Heart left ventricle (tissue), 16 donors: ENCODE data around the gene ETS2. TPM values are rescaled to one million over a fixed set of nuclear protein-coding genes. Genes with fewer than 3 reads are reported as not detected.

Source experiments
- ATAC-seq, 4 donors: fragments of 200-7000 bp; cut with Tn5 transposase; one replicate each; pipeline ENCODE4 v1.9.1; 2020 to 2022; ENCODE audit warnings: moderate library complexity in 4 of 4, mild to moderate bottlenecking in 3 of 4, moderate number of reproducible peaks in 1 of 4
- DNase-seq, 5 donors: peaks; one replicate each; pipeline ENCODE4 v3.0.0-alpha.2; 2020
- H3K27ac ChIP-seq, 12 donors: fragments of 200-600 bp; sonication (generic) in 4 of 12; one replicate each; pipeline versions ENCODE4 v1.5.0 to v1.8.0; 2016 to 2022; ENCODE audit warnings: mild to moderate bottlenecking in 2 of 12
- H3K27me3 ChIP-seq, 9 donors: fragments of 200-600 bp; sonication (generic) in 2 of 9; one replicate each; pipeline versions ENCODE4 v1.5.1 to v1.8.0; 2016 to 2022; ENCODE audit warnings: mild to moderate bottlenecking in 3 of 9
- H3K36me3 ChIP-seq, 9 donors: fragments of 200-600 bp; sonication (generic) in 2 of 9; one replicate each; pipeline versions ENCODE4 v1.5.0 to v1.8.0; 2018 to 2022; ENCODE audit warnings: mild to moderate bottlenecking in 2 of 9
- H3K4me1 ChIP-seq, 12 donors: fragments of 200-600 bp; sonication (generic) in 4 of 12; one replicate each; pipeline versions ENCODE4 v1.5.0 to v1.8.0; 2016 to 2022; ENCODE audit warnings: mild to moderate bottlenecking in 3 of 12
- H3K4me3 ChIP-seq, 12 donors: fragments of 200-600 bp; sonication (generic) in 4 of 12; one replicate each; pipeline versions ENCODE4 v1.5.0 to v1.8.0; 2017 to 2022; ENCODE audit warnings: mild to moderate bottlenecking in 9 of 12, moderate library complexity in 4 of 12
- H3K9me3 ChIP-seq, 12 donors: fragments of 200-600 bp; sonication (generic) in 4 of 12; one replicate each; pipeline versions ENCODE4 v1.5.0 to v1.8.0; 2016 to 2022; ENCODE audit warnings: mild to moderate bottlenecking in 1 of 12
- CTCF ChIP-seq, 12 donors: fragments of 200-600 bp; sonication (generic) in 4 of 12; IDR thresholded peaks; one replicate each; pipeline versions ENCODE4 v1.5.0 to v1.8.0; 2018 to 2022; ENCODE audit warnings: antibody characterized with exemption in 12 of 12, mild to moderate bottlenecking in 5 of 12
- POLR2A ChIP-seq, 2 donors: fragments of 450-650 bp; IDR thresholded peaks; one replicate each; pipeline ENCODE4 v1.6.1; 2017; ENCODE audit warnings: antibody characterized with exemption in 2 of 2, mild to moderate bottlenecking in 2 of 2, moderate library complexity in 2 of 2
- WGBS, 4 donors: extraction: QIAGEN DNeasy Blood & Tissue Kit in 2 of 4; methylation state at CpG; one replicate each; pipeline versions ENCODE4 v1.1.5 to v1.1.7; 2013 to 2018; 5-methylcytosine and 5-hydroxymethylcytosine counted together
- intact Hi-C, 10 donors: fragments of 100-400 bp; cut with DNase I; formaldehyde crosslinking; loops; one replicate each; pipeline versions ENCODE4 v1.11.1 to v1.14.2; 2022
- polyA plus RNA-seq, 2 donors: library from polyadenylated mRNA; stranded (reverse); fragments of 200-250 nt; gene quantifications; one replicate each; pipeline ENCODE4 v1.2.3, GENCODE V29; 2013
- total RNA-seq, 9 donors: library from RNA; depleted of rRNA in 2 of 9; stranded (reverse); fragments of >200 nt in 2 of 9; fragmentation: NEBNext Ultra II Directional in 3 of 9; extraction: Animal tissue kit (Norgen Biotek cat#: 25700) in 3 of 9; gene quantifications; one replicate each; pipeline versions ENCODE4 v1.1.0 to v1.2.4, GENCODE V29; 2016 to 2023
- donor health status: ischemic (EF 13 %, LVEDD 7.1; RV severe dilation, severe dysfunction).
- donor health status: healthy with polysubstance abuse.
- donor health status: DM: no; HTN: yes; CAD: no.
- donor health status: DM: no; HTN: no; CAD: no.
- donor health status: ischemic (EF 25% LVEDD 6.9; RV normal size, moderate dysfunction).
- donor health status: ischemic (EF 25% LVEDD 5.7; RV mildly dilated, moderate dysfunction).
- donor health status: healthy.
- donor health status: DM: yes; HTN: yes; CAD: no.
- donor health status: ischemic (EF 35%, LVEDD 5.7; RV mildly dilated, moderate dysfunction).
- donor health status: nonischemic (EF 11% LVEDD 7.7; RV severe dilation, severe dysfunction).
- donor health status: DM: yes; HTN: yes; CAD: no.
- donor health status: PGD.
- donor health status: ischemic (EF 29% LVEDD 5.4; RV normal size, mild dysfunction).
- donor health status: nonischemic (EF 23%, LVEDD 6.1; RV moderate dilation, normal function).

ETS2 gene
- total and polyA plus RNA-seq, 11 donors = 19.0 to 92.7 (median 41.0) TPM

GRCh38 chr21:38811257-38811656, 5.5 kb downstream of the ETS2 start:
- ATAC-seq (no peak), DNase-seq (no peak)
- WGBS, 4 donors = 61 to 64% (median 63%) methylated on average over 8 of the region's 8 CpGs
- intact Hi-C loops = loop anchor here in 2 of 10 donors (5.0 kb wide), 2 partner anchors 176 to 191 kb away; no protein-coding TSS in a partner anchor
- H3K4me3 ChIP-seq = peak overlapping the region in 4 of 12 donors; percentile 90 to 97 (median 95)
- peak overlapping the region in 11 of 12 donors; percentile 17 to 99 (median 96) for H3K27ac ChIP-seq
- peaks cover 0 to 72% (median 65%) of the 10 kb centered on the region in 9 donors for H3K36me3 ChIP-seq
- no peaks in the 10 kb centered on the region for H3K9me3 ChIP-seq
- H3K27me3 ChIP-seq = no peaks in the 10 kb centered on the region
- peaks cover 0 to 70% (median 34%) of the 10 kb centered on the region in 12 donors for H3K4me1 ChIP-seq
- TF ChIP-seq CTCF (IDR thresholded peaks at IDR 0.05) (no peak), POLR2A (IDR thresholded peaks at IDR 0.05) (no peak)

GRCh38 chr21:38813143-38813542, 7.4 kb downstream of the ETS2 start:
- Histone ChIP-seq H3K4me3 (no peak overlapping the region), H3K27me3 (no peaks in the 10 kb centered on the region), H3K4me1 (peaks cover 0 to 74% (median 34%) of the 10 kb centered on the region in 12 donors), H3K36me3 (peaks cover 0 to 88% (median 84%) of the 10 kb centered on the region in 9 donors), H3K9me3 (no peaks in the 10 kb centered on the region), H3K27ac (peak overlapping the region in 9 of 12 donors; percentile 21 to 96 (median 38))
- TF ChIP-seq POLR2A (IDR thresholded peaks at IDR 0.05) (no peak), CTCF (IDR thresholded peaks at IDR 0.05) (no peak)
- intact Hi-C loops = loop anchor here in 2 of 10 donors (5.0 kb wide), 2 partner anchors 174 to 189 kb away; no protein-coding TSS in a partner anchor
- no peak for ATAC-seq
- WGBS, 4 donors = 38 to 56% (median 45%) methylated on average over 2 of the region's 2 CpGs
- DNase-seq = no peak

- peaks cover under 1 to 92% (median 88%) of the 10 kb centered on the region in 9 donors for H3K36me3 ChIP-seq
- H3K9me3 ChIP-seq = no peaks in the 10 kb centered on the region
- H3K27ac ChIP-seq = peak overlapping the region in 10 of 12 donors; percentile 21 to 96 (median 37)
- 42 to 48% (median 43%) methylated on average over 8 of the region's 8 CpGs for WGBS, 4 donors
- intact Hi-C loops = loop anchor here in 2 of 10 donors (5.0 kb wide), 2 partner anchors 174 to 189 kb away; no protein-coding TSS in a partner anchor
- ATAC-seq (peak in 3 of 4 donors; percentile 35 to 70 (median 48)), DNase-seq (no peak)
- TF ChIP-seq CTCF (IDR thresholded peaks at IDR 0.05) (no peak), POLR2A (IDR thresholded peaks at IDR 0.05) (no peak)
- H3K27me3 ChIP-seq = no peaks in the 10 kb centered on the region
- H3K4me1 ChIP-seq = peaks cover 0 to 74% (median 32%) of the 10 kb centered on the region in 12 donors
- no peak overlapping the region for H3K4me3 ChIP-seq
Measured at GRCh38 chr21:38813547-38813946, 7.8 kb downstream of the ETS2 start.

- peaks cover 2 to 97% (median 95%) of the 10 kb centered on the region in 9 donors for H3K36me3 ChIP-seq
- H3K4me3 ChIP-seq = no peak overlapping the region
- no peaks in the 10 kb centered on the region for H3K9me3 ChIP-seq
- no peaks in the 10 kb centered on the region for H3K27me3 ChIP-seq
- 90 to 91% (median 91%) methylated on average over 16 of the region's 16 CpGs for WGBS, 4 donors
- ATAC-seq (no peak), DNase-seq (no peak)
- peak overlapping the region in 6 of 12 donors; percentile 8 to 96 (median 37) for H3K27ac ChIP-seq
- intact Hi-C loops = loop anchor here in 2 of 10 donors (5.0 kb wide), 2 partner anchors 173 to 188 kb away; no protein-coding TSS in a partner anchor
- TF ChIP-seq POLR2A (IDR thresholded peaks at IDR 0.05) (no peak), CTCF (IDR thresholded peaks at IDR 0.05) (no peak)
- H3K4me1 ChIP-seq = peaks cover 0 to 73% (median 32%) of the 10 kb centered on the region in 12 donors
Measured at GRCh38 chr21:38814126-38815059, 8.7 kb downstream of the ETS2 start.
